WTC11 (cell line): ENCODE measurements around the gene ZNF326. TPM values are rescaled to one million over a fixed set of nuclear protein-coding genes. Genes with fewer than 3 reads are reported as not detected.

Source experiments
- ATAC-seq: fragments of 200-7000 bp; cut with Tn5 transposase; 2 replicates; pipeline ENCODE4 v1.10.0; 2021; ENCODE audit warnings: mild to moderate bottlenecking, moderate library complexity
- Bru-seq: library from RNA; stranded (reverse); fragments of 400-500 nt; gene quantifications from one replicate; lab custom pipeline; 2021; lab: Mats Ljungman, UMichigan
- CTCF ChIA-PET: fragments of 300-600 bp; sonication (Branson Sonifier 250); formaldehyde crosslinking; loops from one replicate; lab custom pipeline; 2021; ENCODE audit warnings: antibody characterized with exemption; lab: Charles Lee
- POLR2A ChIA-PET: fragments of 350-600 bp; sonication (Branson Sonifier 250); formaldehyde crosslinking; loops from one replicate; lab custom pipeline; 2021; ENCODE audit warnings: antibody characterized with exemption; lab: Charles Lee
- DNase-seq: peaks from one replicate; pipeline ENCODE4 v3.0.0; 2021; ENCODE audit warnings: low spot score
- H3K27ac Mint-ChIP-seq: 2 replicates; pipeline ENCODE4 v1.8.0; 2021; ENCODE audit warnings: mixed read lengths
- H3K27me3 Mint-ChIP-seq: 2 replicates; pipeline ENCODE4 v1.8.0; 2021; ENCODE audit warnings: low read depth, mild to moderate bottlenecking, moderate library complexity, mixed read lengths
- H3K36me3 Mint-ChIP-seq: 2 replicates; pipeline ENCODE4 v1.8.0; 2021; ENCODE audit warnings: mixed read lengths
- H3K4me1 Mint-ChIP-seq: 2 replicates; pipeline ENCODE4 v1.8.0; 2022; ENCODE audit warnings: mixed read lengths
- H3K4me3 Mint-ChIP-seq: 2 replicates; pipeline ENCODE4 v1.8.0; 2021; ENCODE audit warnings: mild to moderate bottlenecking, moderate library complexity, mixed read lengths
- H3K9me3 Mint-ChIP-seq: 2 replicates; pipeline ENCODE4 v1.8.0; 2021; ENCODE audit warnings: mixed read lengths
- ATF1 ChIP-seq: sonication (generic); formaldehyde crosslinking; IDR thresholded peaks from 2 replicates; pipeline ENCODE4 v1.8.1; 2023; ENCODE audit warnings: mild to moderate bottlenecking, moderate library complexity, missing genetic modification reagents
- ELF4 ChIP-seq: sonication (generic); formaldehyde crosslinking; IDR thresholded peaks from 2 replicates; pipeline ENCODE4 v1.8.1; 2022; ENCODE audit warnings: low read depth, mild to moderate bottlenecking, moderate library complexity, missing genetic modification reagents
- FOXK1 ChIP-seq: sonication (generic); formaldehyde crosslinking; IDR thresholded peaks from 2 replicates; pipeline ENCODE4 v1.8.0; 2022; ENCODE audit warnings: mild to moderate bottlenecking, moderate library complexity, missing genetic modification reagents
- FOXP4 ChIP-seq: sonication (generic); formaldehyde crosslinking; IDR thresholded peaks from 2 replicates; pipeline ENCODE4 v1.8.0; 2022; ENCODE audit warnings: mild to moderate bottlenecking, missing genetic modification reagents
- HMGXB4 ChIP-seq: sonication (generic); formaldehyde crosslinking; IDR thresholded peaks from 2 replicates; pipeline ENCODE4 v1.8.1; 2023; ENCODE audit warnings: mild to moderate bottlenecking, moderate library complexity, missing genetic modification reagents
- MYBL2 ChIP-seq: sonication (generic); formaldehyde crosslinking; IDR thresholded peaks from 2 replicates; pipeline ENCODE4 v1.8.1; 2023; ENCODE audit warnings: mild to moderate bottlenecking, moderate library complexity, missing genetic modification reagents
- NFATC4 ChIP-seq: fragments of 250-450 bp; sonication (Bioruptor Pico); IDR thresholded peaks from 2 replicates; pipeline ENCODE4 v1.9.0; 2021; ENCODE audit warnings: mild to moderate bottlenecking
- NR1H2 ChIP-seq: sonication (generic); formaldehyde crosslinking; IDR thresholded peaks from 2 replicates; pipeline ENCODE4 v1.9.0; 2021; ENCODE audit warnings: mild to moderate bottlenecking, moderate library complexity, missing genetic modification reagents
- NR2C2 ChIP-seq: sonication (generic); formaldehyde crosslinking; IDR thresholded peaks from 2 replicates; pipeline ENCODE4 v1.8.0; 2022; ENCODE audit warnings: mild to moderate bottlenecking, missing genetic modification reagents
- PRRX2 ChIP-seq: fragments of 250-450 bp; sonication (Bioruptor Pico); IDR thresholded peaks from 2 replicates; pipeline ENCODE4 v1.8.0; 2021; ENCODE audit warnings: mild to moderate bottlenecking
- SMAD4 ChIP-seq: sonication (generic); formaldehyde crosslinking; IDR thresholded peaks from 2 replicates; pipeline ENCODE4 v1.8.0; 2022; ENCODE audit warnings: mild to moderate bottlenecking, missing genetic modification reagents
- SOX15 ChIP-seq: fragments of 250-450 bp; sonication (Bioruptor Pico); IDR thresholded peaks from 2 replicates; pipeline ENCODE4 v1.9.0; 2021; ENCODE audit warnings: mild to moderate bottlenecking
- TEAD1 ChIP-seq: sonication (generic); formaldehyde crosslinking; IDR thresholded peaks from 2 replicates; pipeline ENCODE4 v1.8.0; 2022; ENCODE audit warnings: mild to moderate bottlenecking, missing genetic modification reagents
- TEAD4 ChIP-seq: sonication (generic); formaldehyde crosslinking; IDR thresholded peaks from 2 replicates; pipeline ENCODE4 v1.8.0; 2022; ENCODE audit warnings: mild to moderate bottlenecking, missing genetic modification reagents
- USF1 ChIP-seq: sonication (generic); formaldehyde crosslinking; IDR thresholded peaks from 2 replicates; pipeline ENCODE4 v1.8.0; 2022; ENCODE audit warnings: mild to moderate bottlenecking, missing genetic modification reagents
- ZNF281 ChIP-seq: sonication (generic); formaldehyde crosslinking; IDR thresholded peaks from 2 replicates; pipeline ENCODE4 v1.8.0; 2023; ENCODE audit warnings: mild to moderate bottlenecking, missing genetic modification reagents
- long read RNA-seq, 3 experiments: library from RNA in 1 of 3; library from capped mRNA in 1 of 3; library from polyadenylated mRNA in 1 of 3; unstranded in 2 of 3; stranded (forward) in 1 of 3; transcript quantifications; one replicate each; pipeline ENCODE4 v2.0.0, GENCODE V29; 2021
- total RNA-seq: library from RNA; stranded (reverse); gene quantifications from 3 replicates; pipeline ENCODE4 v1.2.3, GENCODE V29; 2021
- TF ChIP-seq, protein P1 (sequence below): fragments of 250-450 bp; sonication (Bioruptor Pico); IDR thresholded peaks from 2 replicates; pipeline ENCODE4 v2.1.2; 2022; ENCODE audit warnings: mild to moderate bottlenecking, moderate library complexity
- TF ChIP-seq, protein P2 (sequence below): sonication (generic); formaldehyde crosslinking; IDR thresholded peaks from 2 replicates; pipeline ENCODE4 v1.8.0; 2022; ENCODE audit warnings: missing genetic modification reagents

ZNF326 gene
- total RNA-seq, result 27.8 to 32.7 TPM (median 28.5 TPM) in 3 replicates
- percentile 97 among the genes with signal in this experiment for Bru-seq, nascent RNA
- long read RNA-seq, experiment 1, transcript ZNF326-201 (12 exons, 2,729 nt), result major isoform, 78 of 135 reads
- long read RNA-seq, experiment 1, transcript ZNF326-204 (10 exons, 1,956 nt), result minor isoform, 5 of 135 reads
- long read RNA-seq, experiment 1, partial matches to known transcripts, result 14 of 135 reads
- long read RNA-seq, experiment 1, other reads (novel, unspliced or antisense), result 38 of 135 reads
- long read RNA-seq, experiment 2, partial matches to known transcripts, result 15 of 49 reads
- long read RNA-seq, experiment 2, other reads (novel, unspliced or antisense), result 32 of 49 reads
- long read RNA-seq, experiment 3, transcript ZNF326-201 (12 exons, 2,729 nt), result major isoform, 33 of 59 reads
- long read RNA-seq, experiment 3, partial matches to known transcripts, result 21 of 59 reads
- long read RNA-seq, experiment 3, other reads (novel, unspliced or antisense), result 5 of 59 reads

- POLR2A ChIA-PET, result no interaction called here
- no peaks in the 10 kb centered on the region for H3K9me3 Mint-ChIP-seq
- H3K36me3 Mint-ChIP-seq, result peaks cover 12% of the 10 kb centered on the region
- peak within 1 kb of the TSS; percentile 97 for H3K27ac Mint-ChIP-seq
- peak within 1 kb of the TSS; percentile 99 for H3K4me3 Mint-ChIP-seq
- CTCF ChIA-PET, result no interaction called here
- peaks cover 50% of the 10 kb centered on the region for H3K4me1 Mint-ChIP-seq
- no peaks in the 10 kb centered on the region for H3K27me3 Mint-ChIP-seq
- DNase-seq (peak; percentile 98), ATAC-seq (peak; percentile 97)
- TF ChIP-seq ELF4 (CRISPR knock-in tag), result peak; percentile 76; the same call in 1 of the 2 replicates
- TF ChIP-seq TEAD1 (CRISPR knock-in tag), result peak; percentile 88
- TF ChIP-seq FOXP4 (CRISPR knock-in tag), result peak; percentile 17; the same call in 1 of the 2 replicates
- TF ChIP-seq, protein P1, sequence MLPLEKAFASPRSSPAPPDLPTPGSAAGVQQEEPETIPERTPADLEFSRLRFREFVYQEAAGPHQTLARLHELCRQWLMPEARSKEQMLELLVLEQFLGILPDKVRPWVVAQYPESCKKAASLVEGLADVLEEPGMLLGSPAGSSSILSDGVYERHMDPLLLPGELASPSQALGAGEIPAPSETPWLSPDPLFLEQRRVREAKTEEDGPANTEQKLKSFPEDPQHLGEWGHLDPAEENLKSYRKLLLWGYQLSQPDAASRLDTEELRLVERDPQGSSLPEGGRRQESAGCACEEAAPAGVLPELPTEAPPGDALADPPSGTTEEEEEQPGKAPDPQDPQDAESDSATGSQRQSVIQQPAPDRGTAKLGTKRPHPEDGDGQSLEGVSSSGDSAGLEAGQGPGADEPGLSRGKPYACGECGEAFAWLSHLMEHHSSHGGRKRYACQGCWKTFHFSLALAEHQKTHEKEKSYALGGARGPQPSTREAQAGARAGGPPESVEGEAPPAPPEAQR (CRISPR knock-in tag), result no peak
- peak; percentile 95; the same call in 1 of the 2 replicates for TF ChIP-seq ATF1 (CRISPR knock-in tag)
- TF ChIP-seq PRRX2 (CRISPR knock-in tag), result 0 out of 2 replicates have a peak, but pooled peaks have one; percentile 21
- no peak for TF ChIP-seq NFATC4 (CRISPR knock-in tag)
- no peak for TF ChIP-seq SOX15 (CRISPR knock-in tag)
- TF ChIP-seq SMAD4 (CRISPR knock-in tag), result no peak
- TF ChIP-seq ZNF281 (CRISPR knock-in tag), result 0 out of 2 replicates have a peak, but pooled peaks have one; percentile 44
- 0 out of 2 replicates have a peak, but pooled peaks have one; percentile 23 for TF ChIP-seq MYBL2 (CRISPR knock-in tag)
- TF ChIP-seq, protein P2, sequence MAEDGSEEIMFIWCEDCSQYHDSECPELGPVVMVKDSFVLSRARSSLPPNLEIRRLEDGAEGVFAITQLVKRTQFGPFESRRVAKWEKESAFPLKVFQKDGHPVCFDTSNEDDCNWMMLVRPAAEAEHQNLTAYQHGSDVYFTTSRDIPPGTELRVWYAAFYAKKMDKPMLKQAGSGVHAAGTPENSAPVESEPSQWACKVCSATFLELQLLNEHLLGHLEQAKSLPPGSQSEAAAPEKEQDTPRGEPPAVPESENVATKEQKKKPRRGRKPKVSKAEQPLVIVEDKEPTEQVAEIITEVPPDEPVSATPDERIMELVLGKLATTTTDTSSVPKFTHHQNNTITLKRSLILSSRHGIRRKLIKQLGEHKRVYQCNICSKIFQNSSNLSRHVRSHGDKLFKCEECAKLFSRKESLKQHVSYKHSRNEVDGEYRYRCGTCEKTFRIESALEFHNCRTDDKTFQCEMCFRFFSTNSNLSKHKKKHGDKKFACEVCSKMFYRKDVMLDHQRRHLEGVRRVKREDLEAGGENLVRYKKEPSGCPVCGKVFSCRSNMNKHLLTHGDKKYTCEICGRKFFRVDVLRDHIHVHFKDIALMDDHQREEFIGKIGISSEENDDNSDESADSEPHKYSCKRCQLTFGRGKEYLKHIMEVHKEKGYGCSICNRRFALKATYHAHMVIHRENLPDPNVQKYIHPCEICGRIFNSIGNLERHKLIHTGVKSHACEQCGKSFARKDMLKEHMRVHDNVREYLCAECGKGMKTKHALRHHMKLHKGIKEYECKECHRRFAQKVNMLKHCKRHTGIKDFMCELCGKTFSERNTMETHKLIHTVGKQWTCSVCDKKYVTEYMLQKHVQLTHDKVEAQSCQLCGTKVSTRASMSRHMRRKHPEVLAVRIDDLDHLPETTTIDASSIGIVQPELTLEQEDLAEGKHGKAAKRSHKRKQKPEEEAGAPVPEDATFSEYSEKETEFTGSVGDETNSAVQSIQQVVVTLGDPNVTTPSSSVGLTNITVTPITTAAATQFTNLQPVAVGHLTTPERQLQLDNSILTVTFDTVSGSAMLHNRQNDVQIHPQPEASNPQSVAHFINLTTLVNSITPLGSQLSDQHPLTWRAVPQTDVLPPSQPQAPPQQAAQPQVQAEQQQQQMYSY (CRISPR knock-in tag), result no peak
- no peak for TF ChIP-seq TEAD4 (CRISPR knock-in tag)
- 0 out of 2 replicates have a peak, but pooled peaks have one; percentile 62 for TF ChIP-seq NR2C2 (CRISPR knock-in tag)
- no peak for TF ChIP-seq NR1H2
- TF ChIP-seq HMGXB4, result peak; percentile 97
- peak; percentile 86; the same call in 1 of the 2 replicates for TF ChIP-seq FOXK1
- peak; percentile 70; the same call in 1 of the 2 replicates for TF ChIP-seq USF1 (CRISPR knock-in tag)
Measured at GRCh38 chr1:89994805-89995597, at the start of gene ZNF326. TSS of gene ZNF326 (plus strand) at chr1:89995110. CDS start at chr1:89995258, 148 bp downstream.
